ENCODE results near the gene UBR4. TPM values are rescaled to one million over a fixed set of nuclear protein-coding genes. Genes with fewer than 3 reads are reported as not detected.
A peak's percentile ranks its signal among the peaks of the same experiment; 100 is the strongest.

Gene UBR4
- total and polyA plus RNA-seq, 12 donors, result 60.0 to 115 (median 90.6) TPM

- H3K4me3 ChIP-seq, result no peak overlapping the region
- H3K36me3 ChIP-seq, result peaks cover 0 to 98% (median 83%) of the 10 kb centered on the region in 9 donors
- TF ChIP-seq CTCF (IDR thresholded peaks at IDR 0.05), result no peak
- intact Hi-C loops (cut with DNase I), result loop anchor here in 2 of 10 donors (10.0 kb wide), 2 partner anchors 112 to 162 kb away; no protein-coding TSS in a partner anchor
- DNase-seq (no peak), ATAC-seq (no peak)
- H3K27me3 ChIP-seq, result no peaks in the 10 kb centered on the region
- no peaks in the 10 kb centered on the region for H3K9me3 ChIP-seq
- 89 to 92% methylated on average over 20 of the region's 20 CpGs for WGBS, 2 donors
- H3K27ac ChIP-seq, result no peak overlapping the region
- peaks cover 4 to 47% (median 31%) of the 10 kb centered on the region in 9 donors for H3K4me1 ChIP-seq
These were observed 133.0 kb downstream of the UBR4 start for GRCh38 chr1:19076841-19077616.

- DNase-seq (peak in 1 of 2 donors; percentile 55), ATAC-seq (peak; percentile 26 to 73 (median 52))
- Histone ChIP-seq H3K36me3 (peaks cover 0 to 79% (median 68%) of the 10 kb centered on the region in 9 donors), H3K4me3 (no peak overlapping the region), H3K27me3 (no peaks in the 10 kb centered on the region), H3K9me3 (no peaks in the 10 kb centered on the region), H3K27ac (peak overlapping the region in 1 of 10 donors; percentile 4), H3K4me1 (peaks cover 0 to 28% (median 26%) of the 10 kb centered on the region in 9 donors)
- WGBS, 2 donors, result 67 to 70% methylated on average over 21 of the region's 21 CpGs
- no peak for TF ChIP-seq CTCF (IDR thresholded peaks at IDR 0.05)
- intact Hi-C loops (cut with DNase I), result loop anchor here in 2 of 10 donors (10.0 kb wide), 2 partner anchors 110 to 160 kb away; no protein-coding TSS in a partner anchor
These were observed 135.0 kb downstream of the UBR4 start for GRCh38 chr1:19074902-19075721.

- Histone ChIP-seq H3K36me3 (peaks cover 0 to 72% (median 61%) of the 10 kb centered on the region in 9 donors), H3K4me3 (no peak overlapping the region), H3K27me3 (no peaks in the 10 kb centered on the region), H3K4me1 (peaks cover 0 to 29% (median 26%) of the 10 kb centered on the region in 9 donors), H3K9me3 (no peaks in the 10 kb centered on the region), H3K27ac (peak overlapping the region in 1 of 10 donors; percentile 4)
- ATAC-seq, result no peak
- no peak for DNase-seq
- intact Hi-C loops (cut with DNase I), result loop anchor here in 2 of 10 donors (10.0 kb wide), 2 partner anchors 110 to 160 kb away; no protein-coding TSS in a partner anchor
- WGBS, 2 donors, result 89 to 90% methylated on average over 17 of the region's 17 CpGs
- TF ChIP-seq CTCF (IDR thresholded peaks at IDR 0.05), result no peak
These were observed 135.6 kb downstream of the UBR4 start for GRCh38 chr1:19074361-19074901.

Measured in heart right ventricle (tissue), 16 donors.